Epithelial cell of alveolus of lung (primary cell): Measurements from ENCODE around the gene MAJIN. TPM values are rescaled to one million over a fixed set of nuclear protein-coding genes. Genes with fewer than 3 reads are reported as not detected.

ENCODE experiments used
- total RNA-seq: library from RNA; depleted of rRNA; stranded (reverse); fragments of >200 nt; gene quantifications from 2 replicates; pipeline ENCODE4 v1.2.1, GENCODE V29; 2015

MAJIN gene, protein sequence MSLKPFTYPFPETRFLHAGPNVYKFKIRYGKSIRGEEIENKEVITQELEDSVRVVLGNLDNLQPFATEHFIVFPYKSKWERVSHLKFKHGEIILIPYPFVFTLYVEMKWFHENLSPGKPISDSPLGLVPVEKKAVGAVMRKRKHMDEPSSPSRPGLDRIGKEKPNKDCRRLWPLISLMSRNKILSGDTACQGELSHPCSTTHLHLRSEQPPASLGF
- total RNA-seq = not detected in 2 replicates

GRCh38 chr11:64971421-64972233 lies at the start of gene MAJIN:
TSS of gene MAJIN (minus strand) at chr11:64972108. CDS start at chr11:64959405, 12,703 bp downstream.

DNA sequence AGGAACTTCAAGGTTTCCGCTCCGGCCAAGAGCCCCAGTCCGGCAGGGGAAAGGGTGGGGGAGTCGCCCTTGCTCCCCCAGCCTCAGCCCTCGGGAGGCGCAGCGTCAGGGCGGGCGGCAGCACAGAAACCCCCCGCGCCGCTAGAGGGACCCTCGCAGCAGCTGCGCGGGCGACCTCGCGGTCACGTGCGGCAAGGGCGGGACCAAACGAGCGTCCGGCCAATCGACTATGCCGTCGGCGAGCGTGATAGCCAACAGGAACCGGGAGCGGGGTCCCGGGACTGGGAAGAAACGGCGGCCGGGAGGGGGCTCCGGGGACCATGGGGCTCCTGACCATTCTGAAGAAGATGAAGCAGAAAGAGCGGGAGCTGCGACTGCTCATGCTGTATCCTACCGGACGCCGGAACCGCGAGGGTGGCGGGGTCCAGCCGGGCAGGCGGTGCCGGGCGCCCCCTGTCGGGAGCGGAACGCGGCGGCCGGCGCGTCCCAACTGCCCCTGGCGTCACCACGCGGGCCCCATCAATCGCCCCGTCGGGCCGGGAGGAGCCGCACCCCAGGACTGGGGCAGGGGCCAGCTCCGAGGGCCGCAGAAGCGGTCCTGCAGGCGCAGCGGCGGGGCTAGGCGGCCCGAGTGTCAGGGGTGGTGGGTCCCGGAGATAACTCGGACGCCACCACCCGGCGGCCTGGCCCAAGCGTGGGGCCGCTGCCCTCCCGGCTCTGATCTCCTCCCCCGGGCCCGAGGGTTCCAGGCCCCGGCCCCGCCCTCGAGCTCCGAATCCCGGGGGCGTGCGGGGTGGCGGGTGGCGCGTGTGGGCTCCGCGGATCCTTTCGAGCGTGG lies 42.2 kb upstream of the MAJIN start, which contains the start of gene ARL2:
ARL2 (plus strand) TSS at position 273 of the 838 bp plus-strand sequence; CDS start at position 321, 48 bp downstream.

GRCh38 chr11:64996710-64997380 lies 24.9 kb upstream of the MAJIN start, which contains the start of gene BATF2:
TSS of gene BATF2 (minus strand) at chr11:64996971. CDS start at chr11:64996914, 57 bp downstream.

GRCh38 chr11:64935359-64936081 lies 36.4 kb downstream of the MAJIN start, which contains the start of gene GPHA2:
TSS of gene GPHA2 (minus strand) at chr11:64935893. CDS start at chr11:64935460, 433 bp downstream.

GRCh38 chr11:64923944-64924909 lies 47.7 kb downstream of the MAJIN start, which contains the start of gene PPP2R5B:
TSS of gene PPP2R5B (plus strand) at chr11:64924689. CDS start at chr11:64925735, 1,046 bp downstream.

GRCh38 chr11:64916775-64917662 lies 54.9 kb downstream of the MAJIN start, which contains the start of gene ATG2A:
TSS of gene ATG2A (minus strand) at chr11:64917209. CDS start at chr11:64917135, 74 bp downstream.

Other genes with a start within 250 kb of the MAJIN start
- not detected in 2 replicates for gene NRXN2, start 248.9 kb downstream of the MAJIN start, total RNA-seq
- 0.56 and 4.4 TPM in 2 replicates for gene RASGRP2, start 228.0 kb downstream of the MAJIN start, total RNA-seq
- gene PYGM, start 212.1 kb downstream of the MAJIN start, total RNA-seq = 0.52 and 2.8 TPM in 2 replicates
- 100 and 286 TPM in 2 replicates for gene SF1, start 193.6 kb downstream of the MAJIN start, total RNA-seq
- 24.3 and 24.6 TPM in 2 replicates for gene MAP4K2, start 168.9 kb downstream of the MAJIN start, total RNA-seq
- 25.5 and 26.2 TPM in 2 replicates for gene MEN1, start 161.6 kb downstream of the MAJIN start, total RNA-seq
- 0.08 and 0.91 TPM in 2 replicates for gene CDC42BPG, start 127.5 kb downstream of the MAJIN start, total RNA-seq
- 37.5 and 50.9 TPM in 2 replicates for gene EHD1, start 93.5 kb downstream of the MAJIN start, total RNA-seq
- 14.5 and 36.2 TPM in 2 replicates for gene ATG2A, start 54.9 kb downstream of the MAJIN start, total RNA-seq
- 21.0 and 22.8 TPM in 2 replicates for gene PPP2R5B, start 47.4 kb downstream of the MAJIN start, total RNA-seq
- gene GPHA2, start 36.2 kb downstream of the MAJIN start, total RNA-seq = not detected in 2 replicates
- 1.8 and 3.2 TPM in 2 replicates for gene BATF2, start 24.9 kb upstream of the MAJIN start, total RNA-seq
- 187 and 226 TPM in 2 replicates for gene ARL2, start 42.1 kb upstream of the MAJIN start, total RNA-seq
- 13.4 and 15.6 TPM in 2 replicates for gene SNX15, start 55.3 kb upstream of the MAJIN start, total RNA-seq
- gene SAC3D1, start 69.1 kb upstream of the MAJIN start, total RNA-seq = 6.7 and 16.2 TPM in 2 replicates
- gene NAALADL1, start 86.4 kb upstream of the MAJIN start, total RNA-seq = 38.9 and 41.3 TPM in 2 replicates
- gene CDCA5, start 111.9 kb upstream of the MAJIN start, total RNA-seq = 6.1 and 17.3 TPM in 2 replicates
- gene ZFPL1, start 112.1 kb upstream of the MAJIN start, total RNA-seq = 51.3 and 69.4 TPM in 2 replicates
- gene VPS51, start 124.1 kb upstream of the MAJIN start, total RNA-seq = 155 and 557 TPM in 2 replicates
- 16.8 and 32.3 TPM in 2 replicates for gene TM7SF2, start 139.8 kb upstream of the MAJIN start, total RNA-seq
- 22.7 and 23.7 TPM in 2 replicates for gene ZNHIT2, start 145.6 kb upstream of the MAJIN start, total RNA-seq
- gene FAU, start 150.0 kb upstream of the MAJIN start, total RNA-seq = 511 and 807 TPM in 2 replicates
- 55.3 and 71.5 TPM in 2 replicates for gene MRPL49, start 150.2 kb upstream of the MAJIN start, total RNA-seq
- gene SYVN1, start 162.4 kb upstream of the MAJIN start, total RNA-seq = 20.6 and 34.6 TPM in 2 replicates
- gene SPDYC, start 198.1 kb upstream of the MAJIN start, total RNA-seq = not detected in 2 replicates
- gene CAPN1, start 209.8 kb upstream of the MAJIN start, total RNA-seq = 168 and 220 TPM in 2 replicates